Astrocyte (in vitro differentiated cells and primary cell): ENCODE data around the gene TOR4A. TPM values are rescaled to one million over a fixed set of nuclear protein-coding genes. Genes with fewer than 3 reads are reported as not detected.

Experiments used
- DNase-seq: peaks from one replicate; pipeline ENCODE4 v3.0.0-alpha.2; 2010; ENCODE audit warnings: low read depth
- FAIRE-seq: peaks from 2 replicates; lab custom pipeline; 2011; peaks lifted over from hg19 to GRCh38; lab: Jason Lieb, UNC
- H2AFZ ChIP-seq: 2 replicates; pipeline ENCODE4 v1.6.0; 2012; ENCODE audit warnings: low read depth, low read length, inconsistent platforms
- H3K27ac ChIP-seq: 2 replicates; pipeline ENCODE4 v1.5.1; 2011; ENCODE audit warnings: low read depth, low read length, inconsistent platforms
- H3K27me3 ChIP-seq: 2 replicates; pipeline ENCODE4 v1.6.0; 2011; ENCODE audit warnings: low read length, inconsistent platforms; ENCODE audit not compliant: insufficient read depth
- H3K36me3 ChIP-seq: 2 replicates; pipeline ENCODE4 v1.5.1; 2011; ENCODE audit warnings: low read length, inconsistent platforms; ENCODE audit not compliant: insufficient read depth
- H3K4me1 ChIP-seq: 2 replicates; pipeline ENCODE4 v1.5.1; 2011; ENCODE audit warnings: low read length, inconsistent platforms; ENCODE audit not compliant: insufficient read depth
- H3K4me2 ChIP-seq: 2 replicates; pipeline ENCODE4 v1.6.0; 2012; ENCODE audit warnings: low read length, inconsistent platforms
- H3K4me3 ChIP-seq: 2 replicates; pipeline ENCODE4 v1.5.1; 2011; ENCODE audit warnings: low read depth, mild to moderate bottlenecking, low read length, inconsistent platforms; ENCODE audit not compliant: insufficient read depth
- H3K79me2 ChIP-seq: 2 replicates; pipeline ENCODE4 v1.6.0; 2012; ENCODE audit warnings: mild to moderate bottlenecking, low read length, inconsistent platforms; ENCODE audit not compliant: insufficient read depth
- H3K9ac ChIP-seq: 2 replicates; pipeline ENCODE4 v1.6.0; 2012; ENCODE audit warnings: mild to moderate bottlenecking, low read length, inconsistent platforms
- H3K9me3 ChIP-seq: 2 replicates; pipeline ENCODE4 v1.5.1; 2012; ENCODE audit warnings: low read depth, mild to moderate bottlenecking, low read length, inconsistent platforms; ENCODE audit not compliant: insufficient read depth
- H4K20me1 ChIP-seq: 2 replicates; pipeline ENCODE4 v1.6.0; 2012; ENCODE audit warnings: low read length, inconsistent platforms; ENCODE audit not compliant: insufficient read depth
- H3K27ac Mint-ChIP-seq: one replicate; pipeline ENCODE4 v1.8.0; 2021; ENCODE audit warnings: mild to moderate bottlenecking, mixed read lengths; ENCODE audit not compliant: unreplicated experiment
- H3K27me3 Mint-ChIP-seq: one replicate; pipeline ENCODE4 v1.8.0; 2021; ENCODE audit warnings: low read depth, mixed read lengths; ENCODE audit not compliant: unreplicated experiment
- H3K36me3 Mint-ChIP-seq: one replicate; pipeline ENCODE4 v1.8.0; 2021; ENCODE audit warnings: low read depth, mixed read lengths; ENCODE audit not compliant: unreplicated experiment
- H3K4me1 Mint-ChIP-seq: one replicate; pipeline ENCODE4 v1.8.0; 2021; ENCODE audit warnings: low read depth, mixed read lengths; ENCODE audit not compliant: unreplicated experiment
- H3K4me3 Mint-ChIP-seq: one replicate; pipeline ENCODE4 v1.8.0; 2021; ENCODE audit warnings: mild to moderate bottlenecking, moderate library complexity, mixed read lengths; ENCODE audit not compliant: unreplicated experiment
- H3K9me3 Mint-ChIP-seq: one replicate; pipeline ENCODE4 v1.8.0; 2021; ENCODE audit warnings: mild to moderate bottlenecking, mixed read lengths; ENCODE audit not compliant: unreplicated experiment
- EZH2 ChIP-seq: IDR thresholded peaks from 2 replicates; pipeline ENCODE4 v1.6.1; 2012; ENCODE audit warnings: mild to moderate bottlenecking, low read length, inconsistent platforms; ENCODE audit not compliant: insufficient read depth
- total RNA-seq: library from RNA; stranded (reverse); gene quantifications from 2 replicates; pipeline ENCODE4 v1.2.1, GENCODE V29; 2021
- TF ChIP-seq, protein P1 (sequence below): IDR thresholded peaks from 2 replicates; pipeline ENCODE4 v1.5.1; 2011; ENCODE audit warnings: low read depth, mild to moderate bottlenecking, inconsistent platforms, low read length, moderate library complexity; ENCODE audit not compliant: insufficient read depth

The TOR4A gene
- total RNA-seq, 1 donor from 2014 or later: 11.8 TPM

DNA sequence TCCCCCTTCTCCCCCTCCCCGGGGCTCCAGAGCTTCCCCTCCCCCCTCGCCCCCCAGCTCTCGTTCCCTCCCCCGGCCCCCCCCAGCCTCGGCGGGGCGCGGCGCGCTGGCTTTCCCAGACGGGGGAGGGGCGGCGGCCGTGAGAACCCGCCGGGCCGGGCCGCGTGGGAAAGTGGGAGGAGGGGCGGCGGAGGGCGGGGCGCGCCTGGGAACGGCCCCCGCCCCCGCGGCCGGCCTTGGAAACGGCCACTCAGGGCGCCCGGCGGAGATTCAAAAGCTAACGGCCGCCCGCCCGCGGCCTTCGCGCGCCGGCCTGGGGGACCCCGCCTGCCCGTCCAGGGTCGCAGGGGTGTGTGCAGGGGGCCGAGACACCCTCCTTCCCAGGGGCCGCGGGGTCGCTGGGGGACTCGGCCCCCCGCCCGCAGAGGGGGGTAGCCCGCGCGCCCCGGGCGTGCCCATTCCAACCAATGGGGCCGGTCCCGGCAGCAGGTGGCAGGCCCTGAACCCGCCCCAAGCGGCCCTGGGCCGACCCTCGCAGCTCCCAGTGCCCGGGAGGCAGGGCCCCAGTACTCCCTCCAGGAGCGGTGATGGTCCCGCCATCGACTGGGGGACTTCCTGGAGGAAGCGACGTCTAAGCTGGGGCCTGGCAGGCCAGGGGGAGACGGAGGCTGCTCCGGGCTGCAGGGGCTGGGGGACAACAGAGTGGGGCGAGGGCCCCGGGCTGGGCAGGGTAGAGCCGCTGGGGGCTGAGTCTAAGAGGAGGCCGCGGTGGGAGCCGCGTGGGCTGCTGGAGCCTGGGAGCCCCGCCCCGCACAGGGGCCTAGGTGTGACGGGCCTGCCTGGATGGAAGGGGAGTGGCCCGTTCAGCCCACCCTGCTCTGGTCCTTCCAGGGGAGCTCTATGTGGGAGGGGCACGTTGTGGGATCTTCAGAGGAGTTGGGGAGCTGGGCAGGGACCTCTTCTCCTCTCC is 38.8 kb downstream of the TOR4A start:
- TF ChIP-seq, protein P1, sequence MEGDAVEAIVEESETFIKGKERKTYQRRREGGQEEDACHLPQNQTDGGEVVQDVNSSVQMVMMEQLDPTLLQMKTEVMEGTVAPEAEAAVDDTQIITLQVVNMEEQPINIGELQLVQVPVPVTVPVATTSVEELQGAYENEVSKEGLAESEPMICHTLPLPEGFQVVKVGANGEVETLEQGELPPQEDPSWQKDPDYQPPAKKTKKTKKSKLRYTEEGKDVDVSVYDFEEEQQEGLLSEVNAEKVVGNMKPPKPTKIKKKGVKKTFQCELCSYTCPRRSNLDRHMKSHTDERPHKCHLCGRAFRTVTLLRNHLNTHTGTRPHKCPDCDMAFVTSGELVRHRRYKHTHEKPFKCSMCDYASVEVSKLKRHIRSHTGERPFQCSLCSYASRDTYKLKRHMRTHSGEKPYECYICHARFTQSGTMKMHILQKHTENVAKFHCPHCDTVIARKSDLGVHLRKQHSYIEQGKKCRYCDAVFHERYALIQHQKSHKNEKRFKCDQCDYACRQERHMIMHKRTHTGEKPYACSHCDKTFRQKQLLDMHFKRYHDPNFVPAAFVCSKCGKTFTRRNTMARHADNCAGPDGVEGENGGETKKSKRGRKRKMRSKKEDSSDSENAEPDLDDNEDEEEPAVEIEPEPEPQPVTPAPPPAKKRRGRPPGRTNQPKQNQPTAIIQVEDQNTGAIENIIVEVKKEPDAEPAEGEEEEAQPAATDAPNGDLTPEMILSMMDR: no peak
- TF ChIP-seq EZH2: no peak
- Mint-ChIP-seq H3K9me3 (no peaks in the 10 kb centered on the region), H3K4me3 (no peak overlapping the region), H3K36me3 (no peaks in the 10 kb centered on the region), H3K27ac (no peak overlapping the region), H3K4me1 (no peaks in the 10 kb centered on the region), H3K27me3 (no peaks in the 10 kb centered on the region)
- peak overlapping the region; percentile 53 for H3K4me2 ChIP-seq
- no peak overlapping the region for H3K27ac ChIP-seq
- no peaks in the 10 kb centered on the region for H4K20me1 ChIP-seq
- no peaks in the 10 kb centered on the region for H3K9me3 ChIP-seq
- DNase-seq (no peak), FAIRE-seq (no peak)
- no peaks in the 10 kb centered on the region for H3K27me3 ChIP-seq
- peak overlapping the region; percentile 37 for H3K9ac ChIP-seq
- H3K36me3 ChIP-seq: no peaks in the 10 kb centered on the region
- no peaks in the 10 kb centered on the region for H3K79me2 ChIP-seq
- no peak overlapping the region for H2AFZ ChIP-seq
- H3K4me1 ChIP-seq: peaks cover 7% of the 10 kb centered on the region
- H3K4me3 ChIP-seq: no peak overlapping the region

DNA sequence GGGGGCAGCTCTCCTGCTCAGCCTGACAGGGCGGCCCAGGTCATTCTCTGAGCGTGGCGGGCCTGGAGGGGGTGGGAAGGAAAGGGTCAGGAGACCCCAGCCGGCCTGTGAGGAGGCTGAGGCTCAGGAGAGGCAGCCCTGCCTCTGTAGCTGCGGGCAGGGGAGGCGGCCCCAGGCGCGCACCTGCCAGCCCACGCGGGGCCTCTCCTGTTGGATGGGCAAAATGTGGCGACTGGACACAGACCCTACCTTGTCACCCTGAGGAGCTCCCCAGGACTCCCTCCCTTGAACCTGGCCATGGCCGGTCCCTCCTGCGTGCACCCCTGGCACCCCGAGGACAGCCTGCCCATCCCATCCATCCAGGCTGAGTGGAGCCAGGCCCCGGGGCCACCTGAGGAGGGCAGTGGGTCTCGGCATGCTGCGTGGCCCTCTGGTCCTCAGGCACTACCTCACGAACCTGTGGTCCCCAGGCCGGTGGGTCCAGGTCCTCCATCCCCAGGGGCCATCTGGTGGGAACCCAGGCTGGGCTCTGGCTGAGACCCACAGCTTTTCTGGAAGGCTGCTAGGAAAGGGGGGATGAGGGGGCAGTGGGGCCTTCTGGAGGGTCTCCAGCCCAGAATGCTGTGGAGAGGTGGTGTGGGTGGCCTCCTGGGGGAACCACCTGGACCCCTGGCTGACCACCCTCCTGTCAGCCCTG is 39.6 kb downstream of the TOR4A start:
- no peak overlapping the region for H3K27ac Mint-ChIP-seq
- H3K9ac ChIP-seq: no peak overlapping the region

More for the DNA sequence above, 39.6 kb downstream of the TOR4A start:
- Histone ChIP-seq H3K4me1 (peaks cover 7% of the 10 kb centered on the region), H4K20me1 (no peaks in the 10 kb centered on the region), H3K9me3 (no peaks in the 10 kb centered on the region), H3K79me2 (no peaks in the 10 kb centered on the region), H3K4me3 (no peak overlapping the region), H3K27ac (no peak overlapping the region), H3K4me2 (no peak overlapping the region), H3K27me3 (no peaks in the 10 kb centered on the region), H2AFZ (no peak overlapping the region), H3K36me3 (no peaks in the 10 kb centered on the region)
- FAIRE-seq (no peak), DNase-seq (no peak)
- peaks cover 3% of the 10 kb centered on the region for H3K27me3 Mint-ChIP-seq
- H3K4me1 Mint-ChIP-seq: no peaks in the 10 kb centered on the region
- H3K4me3 Mint-ChIP-seq: no peak overlapping the region
- H3K36me3 Mint-ChIP-seq: no peaks in the 10 kb centered on the region
- H3K9me3 Mint-ChIP-seq: no peaks in the 10 kb centered on the region
- no peak for TF ChIP-seq EZH2
- TF ChIP-seq, protein P1: no peak
